Measurements from ENCODE around the gene RBBP6. TPM values are rescaled to one million over a fixed set of nuclear protein-coding genes. Genes with fewer than 3 reads are reported as not detected.
A peak's percentile ranks its signal among the peaks of the same experiment; 100 is the strongest.

The RBBP6 gene
- total RNA-seq, 4 donors from 2014 or later: 25.0 to 56.0 (median 53.0) TPM

DNA sequence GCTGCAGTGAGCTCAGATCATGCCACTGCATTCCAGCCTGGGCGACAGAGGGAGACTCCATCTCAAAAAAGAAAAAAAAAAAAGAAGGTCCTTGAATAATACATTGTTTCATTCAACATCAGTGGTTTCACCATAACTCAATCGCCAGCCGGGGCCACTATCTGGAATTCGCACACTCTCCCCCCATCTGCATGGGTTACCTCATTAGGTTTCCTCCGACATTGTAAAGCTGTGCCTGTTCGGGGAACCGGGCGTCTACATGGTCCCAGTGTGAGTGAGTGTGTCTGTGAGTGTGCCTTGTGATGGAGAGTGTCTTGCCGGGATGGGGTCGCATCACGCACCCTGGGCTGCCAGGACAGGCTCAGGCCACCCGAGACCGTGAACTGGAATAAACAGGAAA is 16.6 kb upstream of the RBBP6 start:
- peaks cover 0 to 11% (median 0%) of the 10 kb centered on the region in 3 donors for H3K4me1 ChIP-seq
- DNase-seq: no peak
- H3K27ac ChIP-seq: no peak overlapping the region
- TF ChIP-seq POLR2A (IDR thresholded peaks at IDR 0.05) (no peak), CTCF (IDR thresholded peaks at IDR 0.05) (no peak)
- intact Hi-C loops (cut with DNase I): no loop called here
- H3K9me3 ChIP-seq: no peaks in the 10 kb centered on the region
- 86 to 89% methylated on average over 12 to 13 of the region's 13 CpGs for WGBS, 2 donors
- no peaks in the 10 kb centered on the region for H3K27me3 ChIP-seq
- H3K36me3 ChIP-seq: no peaks in the 10 kb centered on the region
- no peak overlapping the region for H3K4me3 ChIP-seq

GRCh38 chr16:24523569-24523968 is 15.8 kb upstream of the RBBP6 start:
- no peak overlapping the region for H3K4me3 ChIP-seq
- peak in 1 of 6 experiments; percentile 21 for TF ChIP-seq CTCF (IDR thresholded peaks at IDR 0.05)
- no peak for TF ChIP-seq POLR2A (IDR thresholded peaks at IDR 0.05)
- no peak overlapping the region for H3K27ac ChIP-seq
- DNase-seq: no peak
- peaks cover 0 to 11% (median 0%) of the 10 kb centered on the region in 3 donors for H3K4me1 ChIP-seq
- no peaks in the 10 kb centered on the region for H3K9me3 ChIP-seq
- intact Hi-C loops (cut with DNase I): no loop called here
- H3K27me3 ChIP-seq: no peaks in the 10 kb centered on the region
- WGBS, 2 donors: 56 to 64% methylated on average over 3 to 8 of the region's 8 CpGs
- H3K36me3 ChIP-seq: no peaks in the 10 kb centered on the region

GRCh38 chr16:24524855-24525677 is 14.3 kb upstream of the RBBP6 start:
- 69 to 70% methylated on average over 4 of the region's 4 CpGs for WGBS, 2 donors
- Histone ChIP-seq H3K4me3 (no peak overlapping the region), H3K9me3 (no peaks in the 10 kb centered on the region), H3K27me3 (no peaks in the 10 kb centered on the region), H3K27ac (no peak overlapping the region), H3K4me1 (peaks cover 0 to 11% (median 0%) of the 10 kb centered on the region in 3 donors), H3K36me3 (no peaks in the 10 kb centered on the region)
- intact Hi-C loops (cut with DNase I): no loop called here
- no peak for TF ChIP-seq CTCF (IDR thresholded peaks at IDR 0.05)
- TF ChIP-seq POLR2A (IDR thresholded peaks at IDR 0.05): no peak
- no peak for DNase-seq

GRCh38 chr16:24525970-24526559 is 13.3 kb upstream of the RBBP6 start:
- 26 to 49% methylated on average over 5 to 7 of the region's 7 CpGs for WGBS, 2 donors
- no peak for TF ChIP-seq CTCF (IDR thresholded peaks at IDR 0.05)
- no peak for TF ChIP-seq POLR2A (IDR thresholded peaks at IDR 0.05)

More at GRCh38 chr16:24525970-24526559, 13.3 kb upstream of the RBBP6 start:
- no peak for DNase-seq
- Histone ChIP-seq H3K27ac (no peak overlapping the region), H3K4me3 (no peak overlapping the region), H3K9me3 (no peaks in the 10 kb centered on the region), H3K27me3 (no peaks in the 10 kb centered on the region), H3K4me1 (peaks cover 0 to 11% (median 0%) of the 10 kb centered on the region in 3 donors), H3K36me3 (no peaks in the 10 kb centered on the region)
- intact Hi-C loops (cut with DNase I): no loop called here

Measured in esophagus squamous epithelium (tissue), 5 donors.